Transverse colon (tissue), 4 donors: ENCODE data around the gene FRAS1. TPM values are rescaled to one million over a fixed set of nuclear protein-coding genes. Genes with fewer than 3 reads are reported as not detected.
"Not testable (repeated sequence)": the region's sequence is repeated elsewhere in the genome, so short reads cannot be mapped to it uniquely, and the experiment has no call there.

ENCODE experiments used
- DNase-seq: peaks from one replicate; pipeline ENCODE4 v3.0.0-alpha.2; 2019
- H3K27ac ChIP-seq, 4 donors: fragments of 200-600 bp; sonication (generic); 2 replicates each; pipeline ENCODE4 v1.5.1; 2016 to 2018; ENCODE audit warnings: inconsistent platforms in 4 of 4
- H3K27me3 ChIP-seq: fragments of 200-600 bp; sonication (generic); 2 replicates; pipeline ENCODE4 v1.5.1; 2017; ENCODE audit warnings: inconsistent platforms
- H3K36me3 ChIP-seq, 4 donors: fragments of 200-600 bp; sonication (generic); 2 replicates each; pipeline ENCODE4 v1.5.1; 2017 to 2019; ENCODE audit warnings: inconsistent platforms in 4 of 4
- H3K4me1 ChIP-seq, 4 donors: fragments of 200-600 bp; sonication (generic); 2 replicates each; pipeline ENCODE4 v1.5.1; 2017 to 2020; ENCODE audit warnings: inconsistent platforms in 4 of 4
- H3K4me3 ChIP-seq, 4 donors: fragments of 200-600 bp; sonication (generic); 1 replicate in 1 of 4; 2 replicates in 3 of 4; pipeline versions ENCODE4 v1.5.1 to v1.6.1; 2017 to 2019; ENCODE audit warnings: inconsistent platforms in 4 of 4
- H3K9me3 ChIP-seq, 2 donors: fragments of 200-600 bp; sonication (generic); 2 replicates each; pipeline ENCODE4 v1.5.1; 2017 to 2019; ENCODE audit warnings: inconsistent platforms in 2 of 2
- CTCF ChIP-seq, 5 experiments: fragments of 200-600 bp in 3 of 5; fragments of 450-650 bp in 2 of 5; sonication (generic) in 3 of 5; IDR thresholded peaks; 1 replicate in 2 of 5; 2 replicates in 3 of 5; pipeline ENCODE4 v1.5.1; 2016 to 2017; ENCODE audit warnings: antibody characterized with exemption in 5 of 5, inconsistent platforms in 3 of 5, mild to moderate bottlenecking in 2 of 5, moderate library complexity in 1 of 5
- EP300 ChIP-seq: sonication (generic); formaldehyde crosslinking; IDR thresholded peaks from one replicate; pipeline ENCODE4 v1.6.1; 2017; ENCODE audit warnings: antibody characterized with exemption, low read depth
- POLR2A ChIP-seq: fragments of 450-650 bp; IDR thresholded peaks from one replicate; pipeline ENCODE4 v1.6.1; 2016; ENCODE audit warnings: antibody characterized with exemption, mild to moderate bottlenecking, moderate library complexity
- POLR2AphosphoS5 ChIP-seq, 3 donors: sonication (generic); formaldehyde crosslinking; IDR thresholded peaks; one replicate each; pipeline ENCODE4 v1.6.1; 2016; ENCODE audit warnings: antibody characterized with exemption in 3 of 3
- WGBS, 2 donors: methylation state at CpG; one replicate each; pipeline ENCODE4 v1.1.5; 2018; ENCODE audit warnings: low coverage in 1 of 2; 5-methylcytosine and 5-hydroxymethylcytosine counted together
- in situ Hi-C, 4 donors: fragments of 200-750 bp; cut with MboI; loops; one replicate each; pipeline versions ENCODE4 v1.15.0 to v1.15.1; 2017; ENCODE audit warnings: low sequenced_read_pairs in 3 of 4, low pct_ligation_motif_present in 1 of 4, low pct_unique_long_range_greater_than_20kb in 1 of 4
- intact Hi-C: fragments of 100-400 bp; cut with DNase I; formaldehyde crosslinking; loops from one replicate; pipeline ENCODE4 v1.15.1; 2023; ENCODE audit warnings: low total_unique reads
- total RNA-seq, 4 donors: library from RNA; depleted of rRNA; stranded (reverse); fragments of >200 nt; gene quantifications; one replicate each; pipeline ENCODE4 v1.1.0, GENCODE V29; 2016

The FRAS1 gene
- total RNA-seq, 4 donors from 2014 or later: 1.8 to 9.7 (median 3.1) TPM

- 53 to 71% methylated on average over 2 of the region's 2 CpGs for WGBS, 2 donors
- no peaks in the 10 kb centered on the region for H3K27me3 ChIP-seq
- H3K9me3 ChIP-seq: no peaks in the 10 kb centered on the region
- H3K4me3 ChIP-seq: no peak overlapping the region
- no peaks in the 10 kb centered on the region for H3K36me3 ChIP-seq
- no peak overlapping the region for H3K27ac ChIP-seq
- no peak for DNase-seq
- intact Hi-C loops (loop anchor here (2.0 kb wide), 1 partner anchor 62 kb away; no protein-coding TSS in a partner anchor), in situ Hi-C loops (no loop called here)
- H3K4me1 ChIP-seq: peaks cover 0 to 8% (median 3%) of the 10 kb centered on the region in 4 donors
- TF ChIP-seq EP300: no peak
These were observed 122.1 kb downstream of the FRAS1 start for GRCh38 chr4:78179196-78179595.

GRCh38 chr4:78181681-78182234, 124.6 kb downstream of the FRAS1 start:
- H3K27me3 ChIP-seq, intact Hi-C loops, H3K36me3 ChIP-seq, H3K27ac ChIP-seq, in situ Hi-C loops, H3K4me3 ChIP-seq, DNase-seq, H3K9me3 ChIP-seq: not testable (repeated sequence)
- peaks cover 0 to 14% (median 4%) of the 10 kb centered on the region in 4 donors for H3K4me1 ChIP-seq
- WGBS, 2 donors: 96% methylated on average over 20 to 36 of the region's 36 CpGs

- no peaks in the 10 kb centered on the region for H3K9me3 ChIP-seq
- intact Hi-C loops (no loop called here), in situ Hi-C loops (no loop called here)
- peaks cover 0 to 14% (median 3%) of the 10 kb centered on the region in 4 donors for H3K4me1 ChIP-seq
- H3K27me3 ChIP-seq: no peaks in the 10 kb centered on the region
- no peak overlapping the region for H3K4me3 ChIP-seq
- no peak for DNase-seq
- no peak overlapping the region for H3K27ac ChIP-seq
- TF ChIP-seq POLR2A (no peak), EP300 (no peak), POLR2AphosphoS5 (IDR thresholded peaks at IDR 0.05) (no peak), CTCF (IDR thresholded peaks at IDR 0.05) (no peak)
- H3K36me3 ChIP-seq: no peaks in the 10 kb centered on the region
These were observed 127.5 kb downstream of the FRAS1 start for GRCh38 chr4:78184584-78184983.

- in situ Hi-C loops: no loop called here
These were observed 128.0 kb downstream of the FRAS1 start for GRCh38 chr4:78185117-78185516.

More at GRCh38 chr4:78185117-78185516, 128.0 kb downstream of the FRAS1 start:
- H3K36me3 ChIP-seq: no peaks in the 10 kb centered on the region
- no peaks in the 10 kb centered on the region for H3K9me3 ChIP-seq
- TF ChIP-seq POLR2A: no peak
- no peak for TF ChIP-seq POLR2AphosphoS5 (IDR thresholded peaks at IDR 0.05)
- no peak for TF ChIP-seq EP300
- no peak for TF ChIP-seq CTCF (IDR thresholded peaks at IDR 0.05)
- no peak overlapping the region for H3K4me3 ChIP-seq
- intact Hi-C loops: no loop called here
- DNase-seq: no peak
- no peak overlapping the region for H3K27ac ChIP-seq
- 57 to 61% methylated on average over 2 of the region's 2 CpGs for WGBS, 2 donors
- no peaks in the 10 kb centered on the region for H3K27me3 ChIP-seq
- peaks cover 0 to 14% (median 3%) of the 10 kb centered on the region in 4 donors for H3K4me1 ChIP-seq
